IMR-90 (cell line): ENCODE data around the gene FALEC.

Experiments
- BHLHE40 ChIP-seq: fragments of 150-350 bp; IDR thresholded peaks from 2 replicates; pipeline ENCODE4 v1.6.1; 2016; ENCODE audit warnings: mild to moderate bottlenecking, low read depth, low read length
- CTCF ChIP-seq: conservative IDR thresholded peaks from 2 replicates; pipeline ENCODE4 v1.5.1; 2012; ENCODE audit warnings: mild to moderate bottlenecking, low read depth, low read length, improper control_type of control experiment
- MAFK ChIP-seq: IDR thresholded peaks from 2 replicates; pipeline ENCODE4 v1.6.1; 2012; ENCODE audit warnings: low read depth, low read length, improper control_type of control experiment
- MAZ ChIP-seq: IDR thresholded peaks from 2 replicates; pipeline ENCODE4 v1.6.1; 2012; ENCODE audit warnings: low read depth, mild to moderate bottlenecking, low read length, improper control_type of control experiment, moderate library complexity, borderline replicate concordance
- NFE2L2 ChIP-seq: fragments of 150-350 bp; IDR thresholded peaks from 2 replicates; pipeline ENCODE4 v1.6.1; 2016; ENCODE audit warnings: low read depth, mild to moderate bottlenecking, low read length
- POLR2A ChIP-seq: IDR thresholded peaks from 2 replicates; pipeline ENCODE4 v1.6.1; 2012; ENCODE audit warnings: mild to moderate bottlenecking, low read depth, low read length
- RCOR1 ChIP-seq: IDR thresholded peaks from 2 replicates; pipeline ENCODE4 v1.6.1; 2012; ENCODE audit warnings: mild to moderate bottlenecking, low read length, improper control_type of control experiment; ENCODE audit not compliant: insufficient replicate concordance
- SMC3 ChIP-seq: fragments of 150-350 bp; IDR thresholded peaks from 2 replicates; pipeline ENCODE4 v1.6.1; 2016; ENCODE audit warnings: low read depth, mild to moderate bottlenecking, antibody characterized with exemption, low read length, moderate library complexity
- USF2 ChIP-seq: fragments of 150-350 bp; IDR thresholded peaks from 2 replicates; pipeline ENCODE4 v1.6.1; 2017; ENCODE audit warnings: mild to moderate bottlenecking, antibody characterized with exemption, low read length, low read depth

- TF ChIP-seq CTCF (no peak), NFE2L2 (no peak), POLR2A (no peak), RCOR1 (no peak), USF2 (no peak), MAFK (no peak), MAZ (no peak), BHLHE40 (no peak), SMC3 (no peak)
Measured at GRCh38 chr1:150545486-150546032, 30.0 kb downstream of the FALEC start.
